H1 (cell line): Measurements from ENCODE around the gene TMEM45A.

Experiments used
- GABPA ChIP-seq: IDR thresholded peaks from 2 replicates; pipeline ENCODE4 v1.6.1; 2011; ENCODE audit warnings: mild to moderate bottlenecking, low read length, moderate library complexity, borderline replicate concordance; ENCODE audit not compliant: insufficient read depth
- MAFK ChIP-seq: IDR thresholded peaks from 2 replicates; pipeline ENCODE4 v1.6.1; 2012; ENCODE audit warnings: low read depth, mild to moderate bottlenecking, improper control_type of control experiment, low read length
- POLR2A ChIP-seq, 2 experiments: IDR thresholded peaks; 1 replicate in 1 of 2; 2 replicates in 1 of 2; pipeline ENCODE4 v1.6.1; 2011; ENCODE audit warnings: low read depth in 2 of 2, low read length in 2 of 2, mild to moderate bottlenecking in 2 of 2; ENCODE audit errors: control extremely low read depth in 1 of 2
- TAF1 ChIP-seq: IDR thresholded peaks from 2 replicates; pipeline ENCODE4 v1.6.1; 2011; ENCODE audit warnings: mild to moderate bottlenecking, low read depth, low read length
- TEAD4 ChIP-seq: IDR thresholded peaks from 2 replicates; pipeline ENCODE4 v1.6.1; 2012; ENCODE audit warnings: low read depth, low read length, inconsistent platforms, mixed read lengths
- TF ChIP-seq, protein P1 (sequence below), 3 experiments: IDR thresholded peaks; 1 replicate in 2 of 3; 2 replicates in 1 of 3; pipeline versions ENCODE4 v1.5.1 to v1.6.1; 2011; ENCODE audit warnings: low read length in 3 of 3, mild to moderate bottlenecking in 3 of 3, inconsistent platforms in 2 of 3, low read depth in 1 of 3, moderate library complexity in 1 of 3; ENCODE audit not compliant: insufficient read depth in 1 of 3; ENCODE audit errors: control extremely low read depth in 1 of 3

DNA sequence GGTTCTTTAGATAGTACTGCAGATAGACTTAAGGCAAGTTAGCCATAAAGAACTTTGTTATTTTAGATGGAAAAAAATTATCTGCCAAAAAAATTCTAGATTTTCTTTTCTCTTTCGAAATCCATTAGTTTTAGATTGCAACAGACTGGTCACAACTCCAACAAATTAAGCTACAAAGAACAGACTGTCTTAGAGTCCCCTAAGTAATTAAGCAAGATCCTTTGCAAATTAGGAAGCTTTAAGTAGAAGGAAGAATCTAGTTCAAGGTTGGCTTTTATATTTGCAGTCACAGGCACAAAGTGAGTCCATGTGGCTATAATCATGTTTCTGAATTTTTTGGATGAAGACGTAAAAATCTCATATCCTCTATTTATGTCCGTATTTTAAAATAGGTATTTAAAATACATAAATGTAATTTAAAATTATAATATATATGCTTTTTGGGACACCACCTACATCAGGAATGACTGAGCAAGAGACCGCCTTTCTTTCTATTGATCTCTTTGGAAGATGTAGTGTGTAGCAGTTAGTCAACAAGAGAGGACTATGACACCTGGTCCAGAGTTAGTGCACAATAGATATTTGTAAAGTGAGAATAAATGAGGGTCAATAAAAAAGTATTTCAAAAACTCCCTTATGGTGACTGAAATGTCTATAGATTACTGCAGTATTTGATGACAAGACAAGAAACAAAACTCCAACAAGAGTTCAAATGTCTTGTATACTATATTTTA lies 34.4 kb downstream of the TMEM45A start:
- TF ChIP-seq MAFK = no peak
- TF ChIP-seq, protein P1, sequence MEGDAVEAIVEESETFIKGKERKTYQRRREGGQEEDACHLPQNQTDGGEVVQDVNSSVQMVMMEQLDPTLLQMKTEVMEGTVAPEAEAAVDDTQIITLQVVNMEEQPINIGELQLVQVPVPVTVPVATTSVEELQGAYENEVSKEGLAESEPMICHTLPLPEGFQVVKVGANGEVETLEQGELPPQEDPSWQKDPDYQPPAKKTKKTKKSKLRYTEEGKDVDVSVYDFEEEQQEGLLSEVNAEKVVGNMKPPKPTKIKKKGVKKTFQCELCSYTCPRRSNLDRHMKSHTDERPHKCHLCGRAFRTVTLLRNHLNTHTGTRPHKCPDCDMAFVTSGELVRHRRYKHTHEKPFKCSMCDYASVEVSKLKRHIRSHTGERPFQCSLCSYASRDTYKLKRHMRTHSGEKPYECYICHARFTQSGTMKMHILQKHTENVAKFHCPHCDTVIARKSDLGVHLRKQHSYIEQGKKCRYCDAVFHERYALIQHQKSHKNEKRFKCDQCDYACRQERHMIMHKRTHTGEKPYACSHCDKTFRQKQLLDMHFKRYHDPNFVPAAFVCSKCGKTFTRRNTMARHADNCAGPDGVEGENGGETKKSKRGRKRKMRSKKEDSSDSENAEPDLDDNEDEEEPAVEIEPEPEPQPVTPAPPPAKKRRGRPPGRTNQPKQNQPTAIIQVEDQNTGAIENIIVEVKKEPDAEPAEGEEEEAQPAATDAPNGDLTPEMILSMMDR (IDR thresholded peaks at IDR 0.05; ENCODE audit: control extremely low read depth in 1 of 3, insufficient read depth in 1 of 3, low read depth in 1 of 3, low read length in 3 of 3) = no peak
- TF ChIP-seq GABPA = no peak
- TF ChIP-seq TEAD4 = no peak
- TF ChIP-seq TAF1 = no peak
- TF ChIP-seq POLR2A (IDR thresholded peaks at IDR 0.05; ENCODE audit: control extremely low read depth in 1 of 2, low read depth in 2 of 2, low read length in 2 of 2) = no peak
